ENCODE measurements around the gene MAP2K7.
"Not testable (repeated sequence)": the region's sequence is repeated elsewhere in the genome, so short reads cannot be mapped to it uniquely, and the experiment has no call there.

Gene MAP2K7

GRCh38 chr19:7885818-7886217 is 17.9 kb upstream of the MAP2K7 start:
- H3K4me1 ChIP-seq (ENCODE audit: control insufficient read depth in 1 of 2, insufficient read depth in 2 of 2, low read length in 2 of 2) = no peaks in the 10 kb centered on the region
- H3K36me3 ChIP-seq (ENCODE audit: control insufficient read depth in 1 of 2, insufficient read depth in 2 of 2, low read length in 2 of 2) = no peaks in the 10 kb centered on the region
- no peak overlapping the region for H3K4me3 ChIP-seq (ENCODE audit: low read depth in 1 of 2, low read length in 2 of 2)
- H3K27me3 ChIP-seq (ENCODE audit: control insufficient read depth in 1 of 2, insufficient read depth in 2 of 2, low read length in 2 of 2) = peaks cover 0 to 4% of the 10 kb centered on the region in 2 donors
- no peak overlapping the region for H3K9ac ChIP-seq (ENCODE audit: low read depth in 1 of 2, low read length in 2 of 2)
- no peaks in the 10 kb centered on the region for H3K9me3 ChIP-seq (ENCODE audit: control insufficient read depth in 1 of 2, low read length in 2 of 2)
- H3K27ac ChIP-seq (ENCODE audit: low read depth, low read length) = no peak overlapping the region

- Histone ChIP-seq H3K4me3 (ENCODE audit: low read depth in 1 of 2, low read length in 2 of 2) (peak overlapping the region in 1 of 2 donors; percentile 40), H3K9ac (ENCODE audit: low read depth in 1 of 2, low read length in 2 of 2) (no peak overlapping the region), H3K4me1 (ENCODE audit: control insufficient read depth in 1 of 2, insufficient read depth in 2 of 2, low read length in 2 of 2) (no peaks in the 10 kb centered on the region), H3K27me3 (ENCODE audit: control insufficient read depth in 1 of 2, insufficient read depth in 2 of 2, low read length in 2 of 2) (peaks cover 0 to 4% of the 10 kb centered on the region in 2 donors), H3K9me3 (ENCODE audit: control insufficient read depth in 1 of 2, low read length in 2 of 2) (no peaks in the 10 kb centered on the region), H3K36me3 (ENCODE audit: control insufficient read depth in 1 of 2, insufficient read depth in 2 of 2, low read length in 2 of 2) (no peaks in the 10 kb centered on the region), H3K27ac (ENCODE audit: low read depth, low read length) (no peak overlapping the region)
Observed at GRCh38 chr19:7887408-7888144, 16.1 kb upstream of the MAP2K7 start.

GRCh38 chr19:7888145-7888825 is 15.4 kb upstream of the MAP2K7 start, which contains the start of gene LRRC8E:
Gene LRRC8E, plus strand, starts transcription at chr19:7888510. Its CDS starts 7,094 bp downstream, at chr19:7895604.
- peaks cover 0 to 4% of the 10 kb centered on the region in 2 donors for H3K27me3 ChIP-seq (ENCODE audit: control insufficient read depth in 1 of 2, insufficient read depth in 2 of 2, low read length in 2 of 2)
- peak within 1 kb of the TSS; percentile 40 to 45 for H3K4me3 ChIP-seq (ENCODE audit: low read depth in 1 of 2, low read length in 2 of 2)
- no peaks in the 10 kb centered on the region for H3K36me3 ChIP-seq (ENCODE audit: control insufficient read depth in 1 of 2, insufficient read depth in 2 of 2, low read length in 2 of 2)
- no peak within 1 kb of the TSS for H3K27ac ChIP-seq (ENCODE audit: low read depth, low read length)
- H3K9ac ChIP-seq (ENCODE audit: low read depth in 1 of 2, low read length in 2 of 2) = peak within 1 kb of the TSS; percentile 32 to 39
- no peaks in the 10 kb centered on the region for H3K4me1 ChIP-seq (ENCODE audit: control insufficient read depth in 1 of 2, insufficient read depth in 2 of 2, low read length in 2 of 2)
- H3K9me3 ChIP-seq (ENCODE audit: control insufficient read depth in 1 of 2, low read length in 2 of 2) = no peaks in the 10 kb centered on the region

- Histone ChIP-seq H3K36me3 (ENCODE audit: control insufficient read depth in 1 of 2, insufficient read depth in 2 of 2, low read length in 2 of 2) (no peaks in the 10 kb centered on the region), H3K4me1 (ENCODE audit: control insufficient read depth in 1 of 2, insufficient read depth in 2 of 2, low read length in 2 of 2) (no peaks in the 10 kb centered on the region), H3K9ac (ENCODE audit: low read depth in 1 of 2, low read length in 2 of 2) (peak overlapping the region in 1 of 2 donors; percentile 39), H3K9me3 (ENCODE audit: control insufficient read depth in 1 of 2, low read length in 2 of 2) (no peaks in the 10 kb centered on the region), H3K27ac (ENCODE audit: low read depth, low read length) (no peak overlapping the region), H3K27me3 (ENCODE audit: control insufficient read depth in 1 of 2, insufficient read depth in 2 of 2, low read length in 2 of 2) (peaks cover 0 to 4% of the 10 kb centered on the region in 2 donors), H3K4me3 (ENCODE audit: low read depth in 1 of 2, low read length in 2 of 2) (peak overlapping the region; percentile 40 to 45)
Observed at GRCh38 chr19:7888826-7889217, 14.9 kb upstream of the MAP2K7 start.

- not testable (repeated sequence) for H3K36me3 ChIP-seq (ENCODE audit: control insufficient read depth in 1 of 2, insufficient read depth in 2 of 2, low read length in 2 of 2); H3K4me3 ChIP-seq (ENCODE audit: low read depth in 1 of 2, low read length in 2 of 2); H3K27me3 ChIP-seq (ENCODE audit: control insufficient read depth in 1 of 2, insufficient read depth in 2 of 2, low read length in 2 of 2); H3K4me1 ChIP-seq (ENCODE audit: control insufficient read depth in 1 of 2, insufficient read depth in 2 of 2, low read length in 2 of 2); H3K27ac ChIP-seq (ENCODE audit: low read depth, low read length); H3K9me3 ChIP-seq (ENCODE audit: control insufficient read depth in 1 of 2, low read length in 2 of 2); H3K9ac ChIP-seq (ENCODE audit: low read depth in 1 of 2, low read length in 2 of 2)
Observed at GRCh38 chr19:7893362-7894101, 10.1 kb upstream of the MAP2K7 start.

GRCh38 chr19:7894612-7895309 is 8.9 kb upstream of the MAP2K7 start:
- H3K27me3 ChIP-seq (ENCODE audit: control insufficient read depth in 1 of 2, insufficient read depth in 2 of 2, low read length in 2 of 2) = no peaks in the 10 kb centered on the region
- no peaks in the 10 kb centered on the region for H3K36me3 ChIP-seq (ENCODE audit: control insufficient read depth in 1 of 2, insufficient read depth in 2 of 2, low read length in 2 of 2)
- no peak overlapping the region for H3K4me3 ChIP-seq (ENCODE audit: low read depth in 1 of 2, low read length in 2 of 2)
- H3K9me3 ChIP-seq (ENCODE audit: control insufficient read depth in 1 of 2, low read length in 2 of 2) = no peaks in the 10 kb centered on the region
- H3K27ac ChIP-seq (ENCODE audit: low read depth, low read length) = no peak overlapping the region
- H3K9ac ChIP-seq (ENCODE audit: low read depth in 1 of 2, low read length in 2 of 2) = peak overlapping the region in 1 of 2 donors; percentile 11
- H3K4me1 ChIP-seq (ENCODE audit: control insufficient read depth in 1 of 2, insufficient read depth in 2 of 2, low read length in 2 of 2) = no peaks in the 10 kb centered on the region

GRCh38 chr19:7895565-7895964 is 8.1 kb upstream of the MAP2K7 start:
- no peak overlapping the region for H3K9ac ChIP-seq (ENCODE audit: low read depth in 1 of 2, low read length in 2 of 2)
- H3K27ac ChIP-seq (ENCODE audit: low read depth, low read length) = no peak overlapping the region
- no peaks in the 10 kb centered on the region for H3K9me3 ChIP-seq (ENCODE audit: control insufficient read depth in 1 of 2, low read length in 2 of 2)
- no peaks in the 10 kb centered on the region for H3K4me1 ChIP-seq (ENCODE audit: control insufficient read depth in 1 of 2, insufficient read depth in 2 of 2, low read length in 2 of 2)
- H3K27me3 ChIP-seq (ENCODE audit: control insufficient read depth in 1 of 2, insufficient read depth in 2 of 2, low read length in 2 of 2) = no peaks in the 10 kb centered on the region
- no peaks in the 10 kb centered on the region for H3K36me3 ChIP-seq (ENCODE audit: control insufficient read depth in 1 of 2, insufficient read depth in 2 of 2, low read length in 2 of 2)
- H3K4me3 ChIP-seq (ENCODE audit: low read depth in 1 of 2, low read length in 2 of 2) = no peak overlapping the region

- no peak overlapping the region for H3K9ac ChIP-seq (ENCODE audit: low read depth in 1 of 2, low read length in 2 of 2)
- H3K27ac ChIP-seq (ENCODE audit: low read depth, low read length) = no peak overlapping the region
- no peaks in the 10 kb centered on the region for H3K27me3 ChIP-seq (ENCODE audit: control insufficient read depth in 1 of 2, insufficient read depth in 2 of 2, low read length in 2 of 2)
- H3K4me3 ChIP-seq (ENCODE audit: low read depth in 1 of 2, low read length in 2 of 2) = no peak overlapping the region
- no peaks in the 10 kb centered on the region for H3K4me1 ChIP-seq (ENCODE audit: control insufficient read depth in 1 of 2, insufficient read depth in 2 of 2, low read length in 2 of 2)
- no peaks in the 10 kb centered on the region for H3K9me3 ChIP-seq (ENCODE audit: control insufficient read depth in 1 of 2, low read length in 2 of 2)
- H3K36me3 ChIP-seq (ENCODE audit: control insufficient read depth in 1 of 2, insufficient read depth in 2 of 2, low read length in 2 of 2) = no peaks in the 10 kb centered on the region
Observed at GRCh38 chr19:7897292-7897691, 6.4 kb upstream of the MAP2K7 start.

GRCh38 chr19:7898967-7899366 is 4.7 kb upstream of the MAP2K7 start:
- Histone ChIP-seq H3K4me1 (ENCODE audit: control insufficient read depth in 1 of 2, insufficient read depth in 2 of 2, low read length in 2 of 2) (peaks cover 6 to 10% of the 10 kb centered on the region in 2 donors), H3K9ac (ENCODE audit: low read depth in 1 of 2, low read length in 2 of 2) (no peak overlapping the region), H3K9me3 (ENCODE audit: control insufficient read depth in 1 of 2, low read length in 2 of 2) (no peaks in the 10 kb centered on the region), H3K27me3 (ENCODE audit: control insufficient read depth in 1 of 2, insufficient read depth in 2 of 2, low read length in 2 of 2) (no peaks in the 10 kb centered on the region), H3K27ac (ENCODE audit: low read depth, low read length) (no peak overlapping the region), H3K36me3 (ENCODE audit: control insufficient read depth in 1 of 2, insufficient read depth in 2 of 2, low read length in 2 of 2) (no peaks in the 10 kb centered on the region), H3K4me3 (ENCODE audit: low read depth in 1 of 2, low read length in 2 of 2) (no peak overlapping the region)

Data from duodenal mucosa (tissue), 2 donors.